ENCODE measurements around the gene ELF1.

DNA sequence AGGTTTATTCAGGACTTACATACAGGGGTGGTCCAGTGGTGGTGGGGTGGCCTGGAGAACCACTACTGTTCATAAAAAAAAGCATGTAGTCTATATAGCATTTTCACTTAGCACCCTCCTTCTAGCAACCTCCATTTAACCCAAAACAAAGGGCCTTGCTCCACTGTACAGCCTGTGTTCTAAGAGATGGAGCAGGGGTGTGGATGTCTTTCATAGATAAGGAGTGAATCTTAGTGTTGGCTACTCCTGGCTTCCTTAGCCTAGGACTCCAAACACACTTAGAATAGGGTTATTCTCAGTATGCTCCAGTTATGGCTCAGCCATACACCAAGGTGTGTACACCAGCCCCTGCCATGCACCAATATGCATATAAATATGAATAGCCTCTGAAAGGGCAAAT lies 95.2 kb downstream of the ELF1 start:
- TF ChIP-seq EP300 (IDR thresholded peaks at IDR 0.05; ENCODE audit: borderline replicate concordance in 1 of 2, low read depth in 1 of 2, low read length in 1 of 2) (no peak), RAD21 (IDR thresholded peaks at IDR 0.05; ENCODE audit: low read length) (no peak), POLR2AphosphoS5 (IDR thresholded peaks at IDR 0.05; ENCODE audit: low read depth, low read length) (no peak), FOXM1 (IDR thresholded peaks at IDR 0.05; ENCODE audit: low read depth) (no peak)
- TF ChIP-seq, protein P1, sequence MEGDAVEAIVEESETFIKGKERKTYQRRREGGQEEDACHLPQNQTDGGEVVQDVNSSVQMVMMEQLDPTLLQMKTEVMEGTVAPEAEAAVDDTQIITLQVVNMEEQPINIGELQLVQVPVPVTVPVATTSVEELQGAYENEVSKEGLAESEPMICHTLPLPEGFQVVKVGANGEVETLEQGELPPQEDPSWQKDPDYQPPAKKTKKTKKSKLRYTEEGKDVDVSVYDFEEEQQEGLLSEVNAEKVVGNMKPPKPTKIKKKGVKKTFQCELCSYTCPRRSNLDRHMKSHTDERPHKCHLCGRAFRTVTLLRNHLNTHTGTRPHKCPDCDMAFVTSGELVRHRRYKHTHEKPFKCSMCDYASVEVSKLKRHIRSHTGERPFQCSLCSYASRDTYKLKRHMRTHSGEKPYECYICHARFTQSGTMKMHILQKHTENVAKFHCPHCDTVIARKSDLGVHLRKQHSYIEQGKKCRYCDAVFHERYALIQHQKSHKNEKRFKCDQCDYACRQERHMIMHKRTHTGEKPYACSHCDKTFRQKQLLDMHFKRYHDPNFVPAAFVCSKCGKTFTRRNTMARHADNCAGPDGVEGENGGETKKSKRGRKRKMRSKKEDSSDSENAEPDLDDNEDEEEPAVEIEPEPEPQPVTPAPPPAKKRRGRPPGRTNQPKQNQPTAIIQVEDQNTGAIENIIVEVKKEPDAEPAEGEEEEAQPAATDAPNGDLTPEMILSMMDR (IDR thresholded peaks at IDR 0.05) = no peak
- TF ChIP-seq, protein P2, sequence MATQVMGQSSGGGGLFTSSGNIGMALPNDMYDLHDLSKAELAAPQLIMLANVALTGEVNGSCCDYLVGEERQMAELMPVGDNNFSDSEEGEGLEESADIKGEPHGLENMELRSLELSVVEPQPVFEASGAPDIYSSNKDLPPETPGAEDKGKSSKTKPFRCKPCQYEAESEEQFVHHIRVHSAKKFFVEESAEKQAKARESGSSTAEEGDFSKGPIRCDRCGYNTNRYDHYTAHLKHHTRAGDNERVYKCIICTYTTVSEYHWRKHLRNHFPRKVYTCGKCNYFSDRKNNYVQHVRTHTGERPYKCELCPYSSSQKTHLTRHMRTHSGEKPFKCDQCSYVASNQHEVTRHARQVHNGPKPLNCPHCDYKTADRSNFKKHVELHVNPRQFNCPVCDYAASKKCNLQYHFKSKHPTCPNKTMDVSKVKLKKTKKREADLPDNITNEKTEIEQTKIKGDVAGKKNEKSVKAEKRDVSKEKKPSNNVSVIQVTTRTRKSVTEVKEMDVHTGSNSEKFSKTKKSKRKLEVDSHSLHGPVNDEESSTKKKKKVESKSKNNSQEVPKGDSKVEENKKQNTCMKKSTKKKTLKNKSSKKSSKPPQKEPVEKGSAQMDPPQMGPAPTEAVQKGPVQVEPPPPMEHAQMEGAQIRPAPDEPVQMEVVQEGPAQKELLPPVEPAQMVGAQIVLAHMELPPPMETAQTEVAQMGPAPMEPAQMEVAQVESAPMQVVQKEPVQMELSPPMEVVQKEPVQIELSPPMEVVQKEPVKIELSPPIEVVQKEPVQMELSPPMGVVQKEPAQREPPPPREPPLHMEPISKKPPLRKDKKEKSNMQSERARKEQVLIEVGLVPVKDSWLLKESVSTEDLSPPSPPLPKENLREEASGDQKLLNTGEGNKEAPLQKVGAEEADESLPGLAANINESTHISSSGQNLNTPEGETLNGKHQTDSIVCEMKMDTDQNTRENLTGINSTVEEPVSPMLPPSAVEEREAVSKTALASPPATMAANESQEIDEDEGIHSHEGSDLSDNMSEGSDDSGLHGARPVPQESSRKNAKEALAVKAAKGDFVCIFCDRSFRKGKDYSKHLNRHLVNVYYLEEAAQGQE (IDR thresholded peaks at IDR 0.05; ENCODE audit: low read depth, low read length) = no peak
- TF ChIP-seq, protein P3, sequence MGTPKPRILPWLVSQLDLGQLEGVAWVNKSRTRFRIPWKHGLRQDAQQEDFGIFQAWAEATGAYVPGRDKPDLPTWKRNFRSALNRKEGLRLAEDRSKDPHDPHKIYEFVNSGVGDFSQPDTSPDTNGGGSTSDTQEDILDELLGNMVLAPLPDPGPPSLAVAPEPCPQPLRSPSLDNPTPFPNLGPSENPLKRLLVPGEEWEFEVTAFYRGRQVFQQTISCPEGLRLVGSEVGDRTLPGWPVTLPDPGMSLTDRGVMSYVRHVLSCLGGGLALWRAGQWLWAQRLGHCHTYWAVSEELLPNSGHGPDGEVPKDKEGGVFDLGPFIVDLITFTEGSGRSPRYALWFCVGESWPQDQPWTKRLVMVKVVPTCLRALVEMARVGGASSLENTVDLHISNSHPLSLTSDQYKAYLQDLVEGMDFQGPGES (IDR thresholded peaks at IDR 0.05; ENCODE audit: low read depth, low read length) = no peak
- TF ChIP-seq, protein P4, sequence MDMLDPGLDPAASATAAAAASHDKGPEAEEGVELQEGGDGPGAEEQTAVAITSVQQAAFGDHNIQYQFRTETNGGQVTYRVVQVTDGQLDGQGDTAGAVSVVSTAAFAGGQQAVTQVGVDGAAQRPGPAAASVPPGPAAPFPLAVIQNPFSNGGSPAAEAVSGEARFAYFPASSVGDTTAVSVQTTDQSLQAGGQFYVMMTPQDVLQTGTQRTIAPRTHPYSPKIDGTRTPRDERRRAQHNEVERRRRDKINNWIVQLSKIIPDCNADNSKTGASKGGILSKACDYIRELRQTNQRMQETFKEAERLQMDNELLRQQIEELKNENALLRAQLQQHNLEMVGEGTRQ (IDR thresholded peaks at IDR 0.05; ENCODE audit: borderline replicate concordance, low read depth, low read length) = no peak
- TF ChIP-seq, protein P5, sequence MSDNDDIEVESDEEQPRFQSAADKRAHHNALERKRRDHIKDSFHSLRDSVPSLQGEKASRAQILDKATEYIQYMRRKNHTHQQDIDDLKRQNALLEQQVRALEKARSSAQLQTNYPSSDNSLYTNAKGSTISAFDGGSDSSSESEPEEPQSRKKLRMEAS (IDR thresholded peaks at IDR 0.05; ENCODE audit: low read depth) = no peak

All from SK-N-SH (cell line).